LNCAP (cell line): ENCODE measurements around the gene POLD2.

Source experiments
- CTCF ChIP-seq: fragments of 450-650 bp; IDR thresholded peaks from 2 replicates; pipeline ENCODE4 v1.5.1; 2017; ENCODE audit warnings: mild to moderate bottlenecking

Gene POLD2

GRCh38 chr7:44128721-44129582 lies 5.6 kb upstream of the POLD2 start:
- TF ChIP-seq CTCF = no peak

- no peak for TF ChIP-seq CTCF
These were observed 3.8 kb upstream of the POLD2 start for GRCh38 chr7:44127161-44127560.

- no peak for TF ChIP-seq CTCF
These were observed 1.5 kb upstream of the POLD2 start for GRCh38 chr7:44124822-44125202.

- no peak for TF ChIP-seq CTCF
These were observed 819 bp downstream of the POLD2 start for GRCh38 chr7:44122529-44122928.

- no peak for TF ChIP-seq CTCF
These were observed 1.5 kb downstream of the POLD2 start for GRCh38 chr7:44121761-44122420.

- TF ChIP-seq CTCF = no peak
These were observed 3.0 kb downstream of the POLD2 start for GRCh38 chr7:44120395-44120794.

- TF ChIP-seq CTCF = no peak
These were observed 3.4 kb downstream of the POLD2 start for GRCh38 chr7:44119829-44120380.
